ENCODE measurements around the gene TAS2R41. TPM values are rescaled to one million over a fixed set of nuclear protein-coding genes. Genes with fewer than 3 reads are reported as not detected.

The TAS2R41 gene
- total and polyA plus RNA-seq, 9 donors = not detected

DNA sequence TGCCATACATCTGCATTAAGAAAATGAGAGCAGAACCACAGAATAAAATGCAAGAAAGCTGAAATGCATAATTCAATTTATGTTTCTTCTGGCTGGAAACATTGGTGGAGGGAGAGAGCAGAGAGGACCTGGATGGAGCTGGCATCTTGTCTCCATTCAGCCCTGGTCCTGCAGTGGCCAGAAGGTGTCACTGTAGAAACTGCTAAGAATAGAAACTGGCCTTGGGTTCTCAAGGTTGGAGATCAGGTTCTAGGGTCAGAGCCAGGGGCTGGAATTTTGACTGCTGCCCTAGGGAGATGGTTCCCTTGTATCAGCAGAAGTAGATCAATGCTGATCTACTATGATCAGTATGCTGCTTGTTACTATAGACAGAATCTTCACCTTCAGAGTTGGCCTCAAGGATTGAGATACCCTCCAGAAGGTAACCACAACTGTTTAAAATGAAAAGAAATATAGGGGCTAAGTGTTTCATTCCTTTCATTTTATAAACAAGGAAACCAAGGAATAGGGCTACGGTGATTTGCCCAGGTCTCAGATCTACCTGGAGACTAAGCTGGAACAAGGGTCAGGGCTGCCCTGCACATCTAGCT lies 13.1 kb downstream of the TAS2R41 start:
- H3K27me3 ChIP-seq (ENCODE audit: control insufficient read depth, insufficient read depth, low read length) = no peaks in the 10 kb centered on the region
- no peak overlapping the region for H3K27ac ChIP-seq (ENCODE audit: low read length)
- H3K9me3 ChIP-seq (replicated peaks; ENCODE audit: control insufficient read depth, low read depth, low read length) = no peaks in the 10 kb centered on the region
- H3K4me3 ChIP-seq (ENCODE audit: low read length) = no peak overlapping the region
- peaks cover 5% of the 10 kb centered on the region for H3K4me1 ChIP-seq (ENCODE audit: control insufficient read depth, insufficient read depth, low read length)
- DNase-seq = no peak
- no peaks in the 10 kb centered on the region for H3K36me3 ChIP-seq (ENCODE audit: control insufficient read depth, insufficient read depth, low read length)
- no CpG with 5 or more reads among the region's 1 CpG for WGBS (ENCODE audit: insufficient coverage)

DNA sequence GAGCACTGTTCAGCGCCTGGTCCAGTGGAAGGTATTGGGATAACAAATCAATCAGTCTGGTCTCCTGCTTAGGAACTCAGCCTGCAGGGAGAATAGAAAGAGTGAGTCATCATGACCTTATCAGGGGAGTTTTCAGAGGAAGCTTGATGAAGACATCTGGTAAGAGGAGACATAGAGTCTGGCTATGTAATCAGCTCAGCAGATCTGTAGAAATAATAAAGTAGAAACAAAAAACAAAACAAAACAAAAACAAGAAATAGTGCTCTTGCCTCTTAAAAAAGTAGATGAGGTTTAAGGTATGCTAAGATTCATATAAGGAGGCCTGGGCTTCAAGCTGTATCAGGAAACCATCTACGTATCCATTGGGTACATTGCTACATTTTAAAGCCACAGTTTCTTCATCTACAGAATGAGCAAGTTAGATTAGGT lies 14.4 kb downstream of the TAS2R41 start:
- no CpG with 5 or more reads among the region's 2 CpGs for WGBS (ENCODE audit: insufficient coverage)
- no peak overlapping the region for H3K27ac ChIP-seq (ENCODE audit: low read length)

DNA sequence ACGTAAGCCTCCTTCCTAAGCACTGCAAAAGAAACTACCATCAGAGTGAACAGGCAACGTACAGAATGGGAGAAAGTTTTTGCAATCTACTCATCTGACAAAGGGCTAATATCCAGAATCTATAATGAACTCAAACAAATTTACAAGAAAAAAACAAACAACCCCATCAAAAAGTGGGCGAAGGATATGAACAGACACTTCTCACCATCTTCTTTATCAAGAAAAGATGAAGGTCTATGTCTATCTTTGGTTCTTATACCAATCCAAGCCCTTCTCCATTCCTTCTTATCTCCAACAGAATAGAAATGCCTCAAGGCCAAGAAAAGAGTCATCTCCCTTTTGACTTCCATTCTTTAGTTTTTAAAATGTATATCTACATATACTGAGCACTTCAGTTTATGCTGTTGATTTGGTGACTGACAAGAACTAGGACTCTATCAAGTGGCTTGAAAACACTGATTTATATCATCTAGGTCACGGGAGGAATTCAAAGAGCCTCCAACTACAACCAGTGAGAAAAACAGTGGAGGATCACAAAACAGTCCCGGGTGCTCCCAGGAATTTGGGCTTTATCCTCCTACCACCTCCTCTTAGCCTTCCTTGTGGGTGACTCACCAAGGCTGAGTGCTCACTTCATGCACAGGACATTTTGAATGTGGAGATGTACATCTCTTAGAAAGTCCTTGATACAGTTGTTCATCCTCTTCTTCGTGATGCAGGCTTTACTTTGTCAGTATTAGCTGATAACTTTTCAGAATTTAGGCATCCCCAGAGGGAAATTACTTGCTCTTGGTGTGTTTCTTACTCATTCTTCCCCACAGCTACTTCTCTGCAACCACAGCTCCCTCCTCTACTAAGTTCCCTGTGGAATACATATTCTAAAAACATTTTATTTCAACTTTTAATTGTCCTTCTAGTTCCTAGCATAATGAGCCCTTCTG lies 15.4 kb downstream of the TAS2R41 start:
- Histone ChIP-seq H3K27me3 (ENCODE audit: control insufficient read depth, insufficient read depth, low read length) (no peaks in the 10 kb centered on the region), H3K4me1 (ENCODE audit: control insufficient read depth, insufficient read depth, low read length) (no peaks in the 10 kb centered on the region), H3K4me3 (ENCODE audit: low read length) (no peak overlapping the region), H3K27ac (ENCODE audit: low read length) (no peak overlapping the region), H3K36me3 (ENCODE audit: control insufficient read depth, insufficient read depth, low read length) (no peaks in the 10 kb centered on the region), H3K9me3 (replicated peaks; ENCODE audit: control insufficient read depth, low read depth, low read length) (no peaks in the 10 kb centered on the region)
- DNase-seq = no peak
- WGBS (ENCODE audit: insufficient coverage) = 100% methylated on average over 1 of the region's 6 CpGs

More for the DNA sequence above, 14.4 kb downstream of the TAS2R41 start:
- H3K27me3 ChIP-seq (ENCODE audit: control insufficient read depth, insufficient read depth, low read length) = no peaks in the 10 kb centered on the region
- H3K36me3 ChIP-seq (ENCODE audit: control insufficient read depth, insufficient read depth, low read length) = no peaks in the 10 kb centered on the region
- H3K4me1 ChIP-seq (ENCODE audit: control insufficient read depth, insufficient read depth, low read length) = peaks cover 5% of the 10 kb centered on the region
- peak; percentile 50 for DNase-seq
- no peaks in the 10 kb centered on the region for H3K9me3 ChIP-seq (replicated peaks; ENCODE audit: control insufficient read depth, low read depth, low read length)
- no peak overlapping the region for H3K4me3 ChIP-seq (ENCODE audit: low read length)

DNA sequence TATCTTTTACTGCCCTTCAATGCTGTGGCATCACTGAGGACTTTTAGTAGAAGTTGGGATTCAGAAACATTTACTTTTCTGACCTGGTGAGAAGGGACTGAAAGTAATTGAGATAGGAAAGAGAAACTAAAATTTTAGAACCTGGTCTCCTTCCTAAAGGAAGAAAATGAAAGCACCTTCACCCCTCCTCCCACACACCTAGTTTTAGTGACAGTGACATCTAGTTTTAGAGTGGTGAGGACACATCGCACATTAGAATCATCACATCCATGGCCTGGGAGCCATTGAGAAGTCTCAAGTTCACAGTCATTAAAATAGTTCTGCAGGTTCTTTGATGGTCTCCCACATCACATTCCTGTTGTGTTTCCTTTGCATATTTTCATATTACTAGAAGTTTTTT lies 16.1 kb downstream of the TAS2R41 start:
- Histone ChIP-seq H3K4me1 (ENCODE audit: control insufficient read depth, insufficient read depth, low read length) (peaks cover 2% of the 10 kb centered on the region), H3K4me3 (ENCODE audit: low read length) (no peak overlapping the region), H3K9me3 (replicated peaks; ENCODE audit: control insufficient read depth, low read depth, low read length) (no peaks in the 10 kb centered on the region), H3K36me3 (ENCODE audit: control insufficient read depth, insufficient read depth, low read length) (no peaks in the 10 kb centered on the region), H3K27me3 (ENCODE audit: control insufficient read depth, insufficient read depth, low read length) (no peaks in the 10 kb centered on the region), H3K27ac (ENCODE audit: low read length) (no peak overlapping the region)
- no CpG with 5 or more reads among the region's 1 CpG for WGBS (ENCODE audit: insufficient coverage)
- no peak for DNase-seq

DNA sequence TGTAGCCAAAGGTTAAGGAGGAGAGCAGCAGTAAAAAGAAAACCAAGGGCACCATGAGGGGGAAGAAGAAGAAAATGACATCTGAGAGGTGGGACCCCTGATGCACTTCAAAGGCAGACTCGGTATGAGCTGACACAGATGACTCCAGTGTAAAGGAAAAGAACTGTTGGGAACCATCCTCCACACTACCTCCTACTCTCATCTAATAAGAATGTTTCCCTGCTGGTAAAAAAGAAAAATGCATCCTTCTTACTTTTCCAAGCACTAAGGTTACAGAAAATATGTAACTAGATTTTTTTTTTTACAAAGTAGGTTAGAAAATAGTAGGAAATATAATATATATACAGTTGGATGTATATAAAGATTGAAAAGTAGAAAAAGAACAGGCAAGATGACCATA lies 16.9 kb downstream of the TAS2R41 start:
- Histone ChIP-seq H3K9me3 (replicated peaks; ENCODE audit: control insufficient read depth, low read depth, low read length) (no peaks in the 10 kb centered on the region), H3K36me3 (ENCODE audit: control insufficient read depth, insufficient read depth, low read length) (no peaks in the 10 kb centered on the region), H3K4me3 (ENCODE audit: low read length) (no peak overlapping the region), H3K27ac (ENCODE audit: low read length) (no peak overlapping the region), H3K4me1 (ENCODE audit: control insufficient read depth, insufficient read depth, low read length) (peaks cover 4% of the 10 kb centered on the region), H3K27me3 (ENCODE audit: control insufficient read depth, insufficient read depth, low read length) (no peaks in the 10 kb centered on the region)
- DNase-seq = no peak
- no CpG with 5 or more reads among the region's 1 CpG for WGBS (ENCODE audit: insufficient coverage)

DNA sequence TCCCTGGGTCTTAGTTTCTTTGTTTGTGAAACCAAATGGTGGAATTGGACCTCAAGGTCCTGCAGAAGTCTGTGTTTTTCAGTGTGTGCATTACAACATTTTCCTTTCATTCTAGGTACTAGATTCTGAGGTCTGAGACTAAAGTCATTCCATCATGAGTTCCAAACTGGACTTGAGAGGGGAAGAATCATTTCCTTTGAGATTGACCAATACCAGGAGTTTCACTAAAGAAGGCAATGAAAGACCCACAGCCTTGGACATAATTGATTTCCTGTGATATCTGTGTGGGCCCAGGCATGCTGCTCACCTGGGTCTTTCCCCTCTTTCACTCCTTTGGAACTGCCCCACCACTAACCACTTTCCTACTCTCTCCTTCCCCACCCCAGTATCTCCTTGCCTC lies 18.2 kb downstream of the TAS2R41 start:
- H3K27ac ChIP-seq (ENCODE audit: low read length) = no peak overlapping the region
- H3K4me3 ChIP-seq (ENCODE audit: low read length) = no peak overlapping the region
- peaks cover 8% of the 10 kb centered on the region for H3K4me1 ChIP-seq (ENCODE audit: control insufficient read depth, insufficient read depth, low read length)
- no peaks in the 10 kb centered on the region for H3K27me3 ChIP-seq (ENCODE audit: control insufficient read depth, insufficient read depth, low read length)
- no peaks in the 10 kb centered on the region for H3K36me3 ChIP-seq (ENCODE audit: control insufficient read depth, insufficient read depth, low read length)
- DNase-seq = no peak
- H3K9me3 ChIP-seq (replicated peaks; ENCODE audit: control insufficient read depth, low read depth, low read length) = no peaks in the 10 kb centered on the region

DNA sequence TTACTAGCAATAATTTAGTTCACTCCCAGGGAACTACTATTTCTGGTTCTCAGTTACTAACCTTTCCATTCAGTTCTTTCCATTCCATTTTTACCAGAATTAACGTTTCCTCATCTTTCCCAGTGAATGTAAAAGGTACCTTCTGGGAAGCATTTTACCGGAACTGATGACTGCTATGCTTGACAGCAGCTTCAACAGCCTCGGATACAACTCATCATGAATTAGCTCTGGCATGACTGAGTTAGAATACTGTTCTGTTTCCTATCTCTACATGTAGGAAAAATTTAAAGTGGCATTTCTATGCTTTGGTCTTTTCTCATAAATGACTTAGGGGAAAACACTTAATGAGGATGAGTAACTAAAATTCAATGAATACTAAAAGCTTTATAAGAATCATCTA lies 18.6 kb downstream of the TAS2R41 start:
- Histone ChIP-seq H3K27me3 (ENCODE audit: control insufficient read depth, insufficient read depth, low read length) (no peaks in the 10 kb centered on the region), H3K36me3 (ENCODE audit: control insufficient read depth, insufficient read depth, low read length) (no peaks in the 10 kb centered on the region), H3K4me3 (ENCODE audit: low read length) (no peak overlapping the region), H3K27ac (ENCODE audit: low read length) (no peak overlapping the region), H3K9me3 (replicated peaks; ENCODE audit: control insufficient read depth, low read depth, low read length) (no peaks in the 10 kb centered on the region), H3K4me1 (ENCODE audit: control insufficient read depth, insufficient read depth, low read length) (peaks cover 8% of the 10 kb centered on the region)
- DNase-seq = no peak
- 50% methylated on average over 2 of the region's 3 CpGs for WGBS (ENCODE audit: insufficient coverage)

DNA sequence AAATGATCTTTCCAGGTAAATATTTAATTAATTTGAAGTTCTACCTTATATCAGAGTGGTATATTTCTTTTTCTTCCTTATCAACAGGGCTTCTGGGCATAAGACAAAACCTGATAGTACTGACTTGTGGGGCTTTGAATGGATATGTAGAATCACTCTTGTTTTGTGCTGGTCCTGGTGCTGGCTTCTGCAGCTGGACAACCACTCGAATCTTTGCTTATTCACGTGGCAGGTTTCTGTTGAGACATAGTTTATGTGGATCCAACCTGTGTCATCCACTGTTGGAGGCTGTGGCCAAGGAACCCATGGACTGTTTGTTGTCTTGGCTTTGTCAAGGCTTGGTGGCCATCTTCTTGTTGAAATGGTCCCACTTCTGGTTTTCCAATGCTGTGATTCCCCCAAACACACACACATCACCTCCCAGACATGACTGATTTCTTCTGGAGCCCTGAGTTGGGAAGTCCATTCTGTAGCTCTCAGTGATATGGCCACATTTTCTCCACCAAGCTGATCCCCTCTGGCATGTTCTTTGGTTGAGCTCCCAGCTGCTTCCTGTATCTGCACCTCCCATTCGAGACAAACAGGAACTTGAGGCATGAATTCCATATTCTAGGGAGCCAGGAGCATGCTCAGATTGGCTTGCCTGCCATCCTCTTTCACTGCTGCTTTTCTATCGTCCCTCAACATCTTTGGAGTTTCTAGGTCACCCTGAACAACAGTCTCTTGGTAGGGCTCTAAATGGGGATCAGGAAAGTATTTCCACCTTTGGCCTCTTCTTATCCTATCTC lies 19.5 kb downstream of the TAS2R41 start:
- WGBS (ENCODE audit: insufficient coverage) = 82% methylated on average over 3 of the region's 4 CpGs
- DNase-seq = no peak
- Histone ChIP-seq H3K27me3 (ENCODE audit: control insufficient read depth, insufficient read depth, low read length) (no peaks in the 10 kb centered on the region), H3K27ac (ENCODE audit: low read length) (no peak overlapping the region), H3K4me3 (ENCODE audit: low read length) (no peak overlapping the region), H3K9me3 (replicated peaks; ENCODE audit: control insufficient read depth, low read depth, low read length) (no peaks in the 10 kb centered on the region), H3K36me3 (ENCODE audit: control insufficient read depth, insufficient read depth, low read length) (no peaks in the 10 kb centered on the region), H3K4me1 (ENCODE audit: control insufficient read depth, insufficient read depth, low read length) (peaks cover 8% of the 10 kb centered on the region)

DNA sequence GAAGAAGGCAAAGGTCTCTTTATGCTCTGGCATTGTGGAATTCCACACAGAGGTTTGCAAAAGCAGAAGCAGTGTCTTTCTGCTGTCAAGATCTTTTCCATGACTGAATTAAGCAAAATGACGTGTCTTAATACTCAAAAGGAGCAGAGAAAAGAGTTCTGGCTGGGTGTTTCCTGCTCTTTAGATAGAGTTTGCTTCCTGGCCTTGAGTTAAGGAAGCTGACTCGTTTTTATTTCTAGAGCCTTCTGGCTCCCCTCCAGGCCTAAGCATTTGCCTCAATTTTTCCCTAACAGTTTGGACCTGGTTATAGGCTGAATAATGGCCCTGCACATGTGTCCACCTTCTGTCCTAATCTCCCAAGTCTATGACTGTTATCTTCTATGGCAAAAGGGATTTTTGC lies 21.6 kb downstream of the TAS2R41 start:
- Histone ChIP-seq H3K27ac (ENCODE audit: low read length) (peak overlapping the region; percentile 67), H3K9me3 (replicated peaks; ENCODE audit: control insufficient read depth, low read depth, low read length) (no peaks in the 10 kb centered on the region), H3K4me3 (ENCODE audit: low read length) (no peak overlapping the region), H3K36me3 (ENCODE audit: control insufficient read depth, insufficient read depth, low read length) (no peaks in the 10 kb centered on the region), H3K4me1 (ENCODE audit: control insufficient read depth, insufficient read depth, low read length) (peaks cover 8% of the 10 kb centered on the region), H3K27me3 (ENCODE audit: control insufficient read depth, insufficient read depth, low read length) (no peaks in the 10 kb centered on the region)
- peak; percentile 94 for DNase-seq
- 0% methylated on average over 2 of the region's 2 CpGs for WGBS (ENCODE audit: insufficient coverage)

DNA sequence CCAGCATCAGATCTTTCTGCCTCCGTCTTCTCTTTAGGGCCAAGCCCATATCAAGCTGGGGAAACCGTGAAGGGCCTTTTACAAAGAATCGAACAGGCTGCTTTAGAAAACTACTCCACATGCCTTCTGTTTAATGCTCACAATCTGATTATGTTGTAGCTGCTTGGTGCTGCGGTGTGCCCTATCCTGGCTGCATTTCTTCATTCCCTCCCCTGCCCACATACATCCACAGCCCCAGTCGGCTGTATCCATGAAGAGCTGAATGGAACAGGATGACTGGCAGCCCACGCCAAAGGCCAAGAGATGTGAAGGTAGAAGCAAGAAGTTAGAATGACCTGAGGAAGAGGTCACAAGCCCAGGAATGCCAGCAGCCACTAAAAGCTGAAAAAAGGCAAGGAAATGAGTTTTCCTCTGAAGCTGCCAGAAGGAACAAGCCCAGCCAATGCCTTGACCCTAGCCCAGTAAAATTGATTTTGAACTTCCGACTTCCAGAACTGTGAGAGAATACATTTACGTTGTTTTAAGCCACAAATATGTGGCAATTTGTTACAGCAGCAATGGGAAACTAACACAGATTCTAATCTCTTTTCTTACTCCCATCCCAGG lies 22.2 kb downstream of the TAS2R41 start:
- H3K27me3 ChIP-seq (ENCODE audit: control insufficient read depth, insufficient read depth, low read length) = no peaks in the 10 kb centered on the region
- peaks cover 8% of the 10 kb centered on the region for H3K4me1 ChIP-seq (ENCODE audit: control insufficient read depth, insufficient read depth, low read length)
- H3K4me3 ChIP-seq (ENCODE audit: low read length) = no peak overlapping the region
- no peaks in the 10 kb centered on the region for H3K36me3 ChIP-seq (ENCODE audit: control insufficient read depth, insufficient read depth, low read length)
- no peaks in the 10 kb centered on the region for H3K9me3 ChIP-seq (replicated peaks; ENCODE audit: control insufficient read depth, low read depth, low read length)
- H3K27ac ChIP-seq (ENCODE audit: low read length) = peak overlapping the region; percentile 67
- DNase-seq = no peak
- 100% methylated on average over 1 of the region's 8 CpGs for WGBS (ENCODE audit: insufficient coverage)
